Activated effector memory CD4-positive, alpha-beta T cell treated with Interleukin-2 at 50 U/mL for 16 hours (primary cell): ENCODE data around the gene RNPS1.
A peak's percentile ranks its signal among the peaks of the same experiment; 100 is the strongest.

Experiments
- DNase-seq: peaks from one replicate; pipeline ENCODE4 v3.0.0-alpha.2; 2020

Gene RNPS1

DNA sequence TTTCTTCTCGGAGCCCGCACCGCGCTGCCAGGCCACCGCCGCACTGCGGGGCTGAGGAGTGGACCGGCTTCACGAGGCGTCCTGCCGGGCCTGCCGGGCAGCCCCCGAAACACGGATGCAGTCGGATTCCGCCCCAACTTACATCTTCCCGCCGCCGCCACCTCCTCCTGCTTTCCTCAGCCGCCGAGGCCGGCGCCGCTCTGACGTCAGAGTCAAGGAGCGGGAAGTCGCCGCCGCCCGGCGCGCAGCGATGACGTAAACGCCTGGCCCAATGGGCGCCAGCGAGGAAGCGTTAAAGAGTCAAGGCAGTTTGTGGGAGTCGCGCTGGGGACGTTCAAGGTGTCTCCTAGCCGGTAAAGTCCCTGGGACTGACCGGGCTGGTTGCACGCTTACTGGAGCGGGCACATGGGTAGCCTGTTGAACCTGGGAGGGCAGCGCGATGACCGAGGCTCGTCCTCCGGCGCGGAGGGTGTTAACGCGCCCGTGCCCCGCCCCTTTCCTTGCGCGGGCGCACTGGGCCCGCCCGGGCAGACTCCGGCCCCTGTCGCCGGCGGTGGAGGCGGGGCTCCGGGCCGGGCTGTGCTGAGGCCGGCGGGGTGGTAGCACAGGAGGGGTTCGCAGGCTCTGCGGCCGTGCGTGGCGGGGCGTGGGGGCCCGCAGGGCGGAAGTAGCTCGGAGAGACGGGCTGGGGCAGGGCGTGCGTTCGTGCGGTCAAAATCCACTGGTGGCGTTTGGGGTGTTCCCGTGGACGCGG is at the start of gene RNPS1:
Gene RNPS1 (minus strand): TSS at position 214 of the 754 bp plus-strand sequence. CDS start 3,483 bp downstream, outside the sequence.
- peak; percentile 93 for DNase-seq

DNA sequence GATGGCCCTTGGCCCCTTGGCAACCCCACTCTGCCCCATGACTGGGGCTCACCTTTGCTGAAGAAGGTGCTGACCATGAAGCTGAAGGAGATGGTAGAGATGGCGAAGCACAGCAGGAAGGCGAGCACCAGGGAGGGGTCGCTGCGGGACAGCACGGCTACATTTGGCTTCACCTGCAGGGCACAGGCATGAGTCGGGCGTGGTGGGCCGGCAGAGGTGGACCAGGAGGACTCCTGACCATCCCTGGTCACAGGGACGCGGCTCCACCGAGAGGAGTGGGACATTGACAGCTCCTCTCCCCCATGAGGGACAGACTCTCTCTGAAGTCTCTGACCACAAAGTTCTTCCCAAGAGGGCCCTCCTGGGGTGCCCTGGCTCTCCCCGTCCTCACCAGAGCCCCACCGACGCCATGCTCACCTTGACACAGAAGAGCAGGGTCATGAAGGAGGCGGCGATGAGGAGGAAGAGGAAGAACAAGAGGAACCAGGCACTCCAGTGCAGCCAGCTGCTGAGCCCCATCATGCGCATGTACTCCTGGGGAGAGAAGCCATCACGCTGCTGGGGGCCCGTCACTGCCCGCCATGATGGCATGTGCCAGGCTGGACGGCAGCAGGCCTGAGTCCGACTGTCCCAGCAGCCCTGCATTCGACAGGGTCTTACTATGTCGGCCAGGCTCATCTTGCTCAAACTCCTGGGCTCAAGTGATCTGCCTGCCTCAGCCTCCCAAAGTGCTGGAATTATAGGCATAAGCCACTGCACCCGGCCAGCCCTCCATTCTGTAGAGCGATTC is 49.5 kb upstream of the RNPS1 start:
- no peak for DNase-seq

DNA sequence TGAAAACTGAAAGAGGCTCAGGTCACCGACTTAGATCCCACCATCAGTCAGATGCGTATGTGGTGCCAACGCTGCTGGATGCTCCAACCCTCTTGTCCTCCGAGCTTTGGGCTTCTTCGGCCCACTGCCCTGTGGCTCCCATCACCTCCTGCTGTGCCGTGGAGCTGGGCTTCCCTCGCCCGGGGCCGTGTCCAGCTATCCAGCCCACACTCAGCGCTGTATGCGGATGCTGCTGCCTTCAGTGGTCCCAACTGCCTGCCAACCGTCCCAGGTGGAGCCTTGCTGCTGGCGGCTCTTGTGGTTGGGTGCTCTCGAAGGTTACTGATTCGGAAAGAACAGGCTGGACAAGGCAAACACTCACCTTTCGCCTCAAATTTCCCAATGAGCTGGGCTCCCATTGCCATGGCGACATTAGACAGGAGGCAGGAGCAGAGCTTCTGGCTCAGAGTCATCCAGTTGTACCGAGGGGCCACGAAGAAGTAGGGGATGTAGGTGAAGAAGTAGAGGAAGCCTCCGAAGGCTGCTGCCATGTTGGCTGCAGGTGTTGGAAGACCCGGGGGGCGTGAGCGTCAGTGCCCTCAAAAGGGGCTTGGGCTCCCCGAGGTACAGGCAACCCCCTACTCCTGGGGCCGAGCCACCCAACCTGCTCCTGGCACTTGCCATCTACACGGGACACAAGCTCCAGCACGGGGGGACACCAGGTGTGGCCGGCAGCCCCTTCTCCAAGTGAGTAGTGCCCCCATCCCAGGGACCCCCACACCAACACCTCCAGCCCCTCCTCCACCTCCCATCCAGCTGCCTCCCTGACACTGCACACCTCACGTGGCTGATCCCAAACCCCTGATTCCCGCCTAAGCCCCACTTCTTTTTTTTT is 40.4 kb upstream of the RNPS1 start:
- no peak for DNase-seq

- no peak for DNase-seq
These were observed 31.9 kb upstream of the RNPS1 start for GRCh38 chr16:2299915-2300192.

GRCh38 chr16:2299121-2299914 is 31.4 kb upstream of the RNPS1 start:
- no peak for DNase-seq

DNA sequence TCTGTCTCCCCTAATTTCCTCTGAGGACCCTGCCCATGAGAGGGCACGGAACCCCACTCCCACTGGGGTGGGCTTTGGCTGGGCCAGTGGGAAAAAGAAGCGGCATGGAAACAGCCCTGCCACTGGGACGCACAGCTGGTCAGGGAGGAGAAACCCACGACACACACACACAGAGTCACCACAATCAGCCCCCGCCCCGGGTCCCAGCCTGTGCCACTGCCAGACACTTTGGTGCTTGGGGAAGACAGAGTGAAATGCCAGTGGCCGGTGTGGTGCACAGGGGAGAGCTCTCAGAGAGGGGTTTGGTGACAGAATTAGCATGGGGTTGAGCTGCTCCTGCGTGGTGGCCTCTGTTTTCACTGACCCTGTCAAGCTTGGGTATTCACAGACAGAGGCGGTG is 30.7 kb upstream of the RNPS1 start:
- DNase-seq, result no peak

GRCh38 chr16:2297506-2297860 is 29.6 kb upstream of the RNPS1 start:
- no peak for DNase-seq

DNA sequence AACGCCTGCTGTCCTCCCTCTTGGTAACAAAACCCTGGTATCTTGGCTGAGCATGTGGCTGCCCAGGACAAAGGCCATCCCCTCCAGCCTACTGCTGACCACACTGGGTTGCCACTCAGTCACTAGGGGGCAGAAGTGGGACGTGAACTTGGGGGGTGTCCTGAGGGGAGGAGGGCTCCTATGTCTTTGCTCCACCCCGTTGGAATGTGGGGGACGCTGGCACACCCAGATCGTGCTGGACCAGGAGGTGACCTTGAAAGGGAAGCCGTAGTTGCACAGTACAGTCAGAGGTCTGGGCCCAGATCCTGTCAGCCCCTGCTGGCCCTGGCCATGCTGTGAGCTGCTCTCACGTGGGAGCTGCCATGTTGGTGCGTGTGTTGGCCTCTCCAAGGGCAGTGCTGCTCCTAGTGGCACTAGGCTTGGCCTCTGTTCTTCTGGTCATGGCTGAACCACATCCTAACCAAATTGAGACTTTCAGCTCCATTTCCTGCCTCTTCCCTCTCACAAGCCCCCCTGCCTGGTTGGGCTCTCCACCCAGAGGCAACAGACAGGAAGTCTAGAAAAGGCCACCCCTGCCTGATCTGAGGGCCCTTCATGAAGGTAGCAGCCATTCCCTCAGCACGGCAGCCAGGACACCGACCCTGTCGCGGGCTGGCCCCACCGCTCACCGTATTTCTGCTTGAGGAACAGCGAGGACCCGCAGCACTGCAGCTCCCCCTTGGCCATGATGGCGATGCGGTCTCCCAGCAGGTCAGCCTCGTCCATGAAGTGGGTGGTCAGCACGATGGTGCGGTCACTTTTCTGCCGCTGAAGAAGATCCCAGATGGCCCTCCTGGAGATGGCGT is 29.0 kb upstream of the RNPS1 start:
- no peak for DNase-seq

GRCh38 chr16:2295056-2295798 is 27.3 kb upstream of the RNPS1 start:
- no peak for DNase-seq

DNA sequence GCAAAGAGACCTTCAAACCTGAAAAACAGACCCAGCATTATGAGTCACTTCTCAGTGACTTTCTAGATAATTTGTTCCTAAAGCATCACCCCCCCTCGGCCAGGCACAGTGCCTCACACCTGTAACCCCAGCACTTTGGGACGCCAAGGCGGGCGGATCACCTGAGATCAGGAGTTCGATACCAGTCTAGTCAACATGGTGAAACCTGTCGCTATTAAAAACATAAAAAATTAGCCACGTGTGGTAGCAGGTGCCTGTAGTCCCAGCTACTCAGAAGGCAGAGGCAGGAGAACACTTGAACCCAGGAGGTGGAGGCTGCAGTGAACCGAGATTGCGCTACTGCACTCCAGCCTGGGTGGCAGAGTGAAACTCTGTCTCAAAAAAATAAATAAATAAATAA is 24.3 kb upstream of the RNPS1 start:
- DNase-seq, result no peak

- no peak for DNase-seq
These were observed 21.4 kb upstream of the RNPS1 start for GRCh38 chr16:2289282-2289681.

DNA sequence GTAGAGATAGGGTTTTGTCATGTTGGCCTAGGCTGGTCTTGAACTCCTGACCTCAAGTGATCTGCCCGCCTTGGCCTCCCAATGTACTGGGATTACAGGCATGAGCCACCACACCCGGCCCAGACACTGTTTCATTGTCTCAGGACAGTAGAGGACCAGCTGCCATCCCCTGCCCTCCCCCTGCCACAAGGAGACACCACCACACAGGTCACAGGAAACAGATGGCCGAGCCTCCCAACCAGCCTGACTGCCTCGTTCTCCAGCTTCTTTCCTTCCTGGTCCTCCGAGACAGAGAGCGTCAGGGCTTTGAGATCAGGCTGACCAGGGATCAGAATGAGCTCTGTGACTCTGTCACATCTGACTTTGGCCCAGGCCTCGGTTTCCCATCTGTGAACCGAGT is 20.8 kb upstream of the RNPS1 start:
- DNase-seq, result no peak

DNA sequence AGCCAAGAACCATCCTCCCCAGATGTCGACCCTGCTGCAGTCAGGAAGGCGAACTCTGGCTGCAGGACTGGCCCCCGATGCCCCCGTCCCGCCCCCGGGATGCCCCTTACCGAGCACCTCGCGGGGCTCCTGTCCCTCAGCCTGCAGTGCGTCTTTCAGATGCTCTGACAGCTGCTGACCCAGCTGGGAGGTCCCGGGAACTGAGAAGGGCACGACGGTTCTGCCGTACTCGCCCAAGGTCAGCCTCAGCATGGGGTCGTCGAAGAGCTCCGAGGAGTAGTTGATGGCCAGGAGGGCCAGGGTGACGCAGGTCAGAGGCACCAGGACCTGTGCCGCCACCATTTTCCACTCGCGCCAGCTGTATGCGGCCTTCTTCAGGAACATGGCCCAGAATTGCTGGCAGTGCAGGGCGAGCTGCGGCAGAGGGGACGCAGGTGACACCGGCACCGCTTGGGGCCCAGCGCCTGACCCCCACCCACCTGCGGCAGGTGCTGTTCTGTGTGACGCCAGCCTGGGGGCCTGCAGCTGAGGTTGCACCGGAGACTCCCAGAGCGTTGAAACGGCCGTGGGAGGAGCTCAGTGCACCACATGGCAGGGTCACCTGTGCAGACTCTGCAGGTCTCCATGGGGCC is 20.1 kb upstream of the RNPS1 start:
- no peak for DNase-seq

- DNase-seq, result no peak
These were observed 18.6 kb upstream of the RNPS1 start for GRCh38 chr16:2286550-2286949.

- no peak for DNase-seq
These were observed 17.8 kb upstream of the RNPS1 start for GRCh38 chr16:2285731-2286191.

DNA sequence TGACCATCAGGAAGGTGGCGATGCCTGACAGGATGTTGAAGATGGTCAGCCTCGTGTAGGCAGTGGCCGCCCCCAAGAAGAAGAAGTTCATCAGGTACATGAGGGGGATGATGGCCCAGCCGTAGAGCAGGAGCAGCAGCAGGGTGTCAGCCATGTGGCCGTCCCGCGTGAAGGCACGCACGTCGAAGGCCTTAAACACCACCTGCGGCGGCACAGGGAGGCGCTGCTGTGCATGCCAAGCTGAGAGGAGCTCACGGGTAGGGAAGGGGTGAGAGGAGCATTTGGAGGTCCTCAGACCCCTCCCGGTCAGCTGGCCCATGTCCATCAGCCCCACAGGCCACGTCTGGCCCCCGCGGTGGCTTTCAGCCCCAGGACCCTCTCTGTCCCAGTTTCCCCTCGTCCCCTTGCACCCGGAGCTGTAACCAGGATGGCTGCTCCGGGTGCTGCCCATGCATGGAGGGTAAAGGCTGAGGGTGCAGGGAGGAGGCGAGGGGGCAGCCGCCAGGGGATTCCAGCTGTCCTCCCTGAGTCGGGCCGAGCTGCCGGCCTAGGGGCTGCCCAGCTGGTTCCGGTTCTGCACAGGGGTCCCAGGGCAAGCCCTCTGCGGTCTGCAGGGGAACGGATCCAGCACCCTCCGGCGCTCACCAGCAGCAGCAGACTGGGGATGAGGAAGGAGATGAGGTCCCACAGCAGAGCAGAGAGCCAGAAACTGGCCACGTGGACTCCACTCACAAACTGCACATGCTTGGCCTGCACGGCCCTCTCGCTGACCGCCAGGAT is 17.1 kb upstream of the RNPS1 start:
- no peak for DNase-seq

DNA sequence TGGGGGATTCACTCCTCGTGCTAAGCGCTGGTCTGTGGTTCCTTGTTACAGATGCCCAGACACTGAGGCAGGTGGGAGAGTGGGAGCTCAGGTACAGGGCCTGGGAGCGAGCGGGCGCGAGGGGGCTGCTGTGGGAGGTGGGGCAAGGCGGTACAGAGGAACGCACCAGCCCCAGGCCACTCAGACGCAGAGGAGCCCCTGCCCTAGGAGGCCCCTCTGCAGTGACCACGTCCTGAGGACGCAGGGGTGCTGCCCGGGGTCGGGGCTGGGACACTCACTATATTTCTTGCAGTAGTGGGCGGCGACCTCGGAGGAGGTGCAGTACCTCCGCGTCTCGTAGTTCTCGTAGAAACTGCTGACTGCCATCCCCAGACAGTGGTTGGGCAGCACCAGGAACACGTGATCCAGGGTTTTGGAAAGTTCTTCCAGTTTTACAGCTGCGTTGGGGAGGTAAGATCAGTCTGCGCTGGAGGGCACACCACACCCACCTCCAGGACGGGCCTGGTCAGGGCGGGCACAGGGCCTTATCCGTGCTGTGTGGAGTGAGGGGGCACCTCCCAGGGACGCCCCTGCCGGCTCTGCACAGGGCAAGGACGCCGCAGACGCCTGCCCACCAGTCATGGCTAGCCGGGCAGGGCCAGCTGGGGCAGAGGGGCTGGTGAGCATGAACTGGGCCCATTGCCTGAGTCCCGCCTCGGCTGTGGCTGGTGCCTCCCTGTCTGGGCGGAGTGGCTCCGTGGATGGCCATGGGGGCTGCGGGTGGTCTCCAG is 16.3 kb upstream of the RNPS1 start:
- no peak for DNase-seq

DNA sequence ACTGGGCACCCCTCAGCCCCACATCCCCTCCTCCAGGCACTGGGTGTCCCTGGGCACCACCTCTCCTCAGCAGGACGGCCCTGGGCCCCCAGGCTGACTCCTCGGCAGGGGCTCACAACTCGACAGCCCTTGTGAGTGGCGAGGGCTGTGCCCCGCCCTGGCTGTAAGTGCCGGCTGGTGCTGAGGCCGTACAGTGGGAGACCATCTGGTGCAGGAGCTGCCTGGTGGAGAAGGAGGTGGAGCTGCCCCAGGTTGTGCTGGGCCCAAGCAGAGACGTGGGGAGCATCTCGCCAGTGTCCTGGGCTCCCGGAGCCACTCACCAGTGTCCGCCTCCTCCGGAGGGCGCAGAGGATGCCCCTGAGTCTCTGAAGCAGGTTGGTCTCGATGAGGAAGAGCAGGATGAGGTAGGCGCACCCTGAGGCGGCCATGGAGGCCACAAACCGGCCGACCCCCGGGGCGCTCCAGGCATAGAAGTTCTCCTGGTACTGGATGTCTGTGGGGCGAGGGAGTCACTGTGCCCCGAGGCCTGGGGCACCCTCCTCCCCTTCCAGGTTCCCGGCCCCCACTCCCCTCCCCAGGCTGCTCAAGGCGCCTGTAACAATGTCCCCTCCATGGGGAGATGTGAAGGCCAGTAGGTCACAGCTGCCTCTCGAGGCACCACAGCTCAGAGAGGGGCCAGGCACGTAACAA is 15.1 kb upstream of the RNPS1 start:
- DNase-seq, result no peak
